Measurements from ENCODE around the gene CADPS.

GRCh38 chr3:62475306-62475705 lies 399.9 kb downstream of the CADPS start:
- TF ChIP-seq, protein P1, sequence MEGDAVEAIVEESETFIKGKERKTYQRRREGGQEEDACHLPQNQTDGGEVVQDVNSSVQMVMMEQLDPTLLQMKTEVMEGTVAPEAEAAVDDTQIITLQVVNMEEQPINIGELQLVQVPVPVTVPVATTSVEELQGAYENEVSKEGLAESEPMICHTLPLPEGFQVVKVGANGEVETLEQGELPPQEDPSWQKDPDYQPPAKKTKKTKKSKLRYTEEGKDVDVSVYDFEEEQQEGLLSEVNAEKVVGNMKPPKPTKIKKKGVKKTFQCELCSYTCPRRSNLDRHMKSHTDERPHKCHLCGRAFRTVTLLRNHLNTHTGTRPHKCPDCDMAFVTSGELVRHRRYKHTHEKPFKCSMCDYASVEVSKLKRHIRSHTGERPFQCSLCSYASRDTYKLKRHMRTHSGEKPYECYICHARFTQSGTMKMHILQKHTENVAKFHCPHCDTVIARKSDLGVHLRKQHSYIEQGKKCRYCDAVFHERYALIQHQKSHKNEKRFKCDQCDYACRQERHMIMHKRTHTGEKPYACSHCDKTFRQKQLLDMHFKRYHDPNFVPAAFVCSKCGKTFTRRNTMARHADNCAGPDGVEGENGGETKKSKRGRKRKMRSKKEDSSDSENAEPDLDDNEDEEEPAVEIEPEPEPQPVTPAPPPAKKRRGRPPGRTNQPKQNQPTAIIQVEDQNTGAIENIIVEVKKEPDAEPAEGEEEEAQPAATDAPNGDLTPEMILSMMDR (conservative IDR thresholded peaks at IDR 0.05) = no peak
- no peak for TF ChIP-seq EZH2 (IDR thresholded peaks at IDR 0.05; ENCODE audit: low read depth)

Data from PC-9 (cell line).